ENCODE data around the gene NFIX. TPM values are rescaled to one million over a fixed set of nuclear protein-coding genes. Genes with fewer than 3 reads are reported as not detected.
A peak's percentile ranks its signal among the peaks of the same experiment; 100 is the strongest.

NFIX gene
- total and polyA plus RNA-seq, 2 experiments from 2014 or later: 0.06 to 0.14 TPM

DNA sequence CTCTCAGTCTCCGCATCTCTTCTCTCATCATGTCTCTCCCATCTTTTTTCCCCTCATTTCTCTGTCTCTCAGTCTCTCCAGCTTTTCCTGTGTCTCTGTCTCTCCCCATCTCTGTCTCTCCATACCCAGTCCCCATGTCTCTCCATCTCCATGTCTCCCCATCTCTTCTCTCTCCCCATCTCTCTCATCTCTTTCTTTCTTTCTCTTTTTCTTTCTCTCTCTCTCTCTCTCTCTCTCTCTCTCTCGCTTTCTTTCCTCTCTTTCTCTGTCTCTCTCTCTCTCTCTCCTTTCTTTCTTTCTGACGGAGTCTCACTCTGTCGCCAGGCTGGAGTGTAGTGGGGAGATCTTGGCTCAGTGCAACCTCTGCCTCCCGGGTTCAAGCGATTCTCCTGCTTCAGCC lies 12.6 kb upstream of the NFIX start:
- TF ChIP-seq EZH2phosphoT487 (IDR thresholded peaks at IDR 0.05; ENCODE audit: unreplicated experiment) (no peak), STAT1 (IDR thresholded peaks at IDR 0.05; ENCODE audit: unreplicated experiment) (no peak), ZNF114 (CRISPR knock-in tag; IDR thresholded peaks at IDR 0.05) (no peak), NANOG (IDR thresholded peaks at IDR 0.05; ENCODE audit: borderline replicate concordance) (no peak), ZNF331 (CRISPR knock-in tag; IDR thresholded peaks at IDR 0.05; ENCODE audit: low read depth) (no peak), POLR2AphosphoS5 (IDR thresholded peaks at IDR 0.05; ENCODE audit: low read depth) (no peak), EZH2 (IDR thresholded peaks at IDR 0.05; ENCODE audit: low read depth, unreplicated experiment) (no peak), CREB1 (CRISPR knock-in tag; IDR thresholded peaks at IDR 0.05; ENCODE audit: low read depth) (no peak), ZNF462 (CRISPR knock-in tag; IDR thresholded peaks at IDR 0.05) (no peak), JUNB (IDR thresholded peaks at IDR 0.05; ENCODE audit: unreplicated experiment) (no peak)
- TF ChIP-seq, protein P1, sequence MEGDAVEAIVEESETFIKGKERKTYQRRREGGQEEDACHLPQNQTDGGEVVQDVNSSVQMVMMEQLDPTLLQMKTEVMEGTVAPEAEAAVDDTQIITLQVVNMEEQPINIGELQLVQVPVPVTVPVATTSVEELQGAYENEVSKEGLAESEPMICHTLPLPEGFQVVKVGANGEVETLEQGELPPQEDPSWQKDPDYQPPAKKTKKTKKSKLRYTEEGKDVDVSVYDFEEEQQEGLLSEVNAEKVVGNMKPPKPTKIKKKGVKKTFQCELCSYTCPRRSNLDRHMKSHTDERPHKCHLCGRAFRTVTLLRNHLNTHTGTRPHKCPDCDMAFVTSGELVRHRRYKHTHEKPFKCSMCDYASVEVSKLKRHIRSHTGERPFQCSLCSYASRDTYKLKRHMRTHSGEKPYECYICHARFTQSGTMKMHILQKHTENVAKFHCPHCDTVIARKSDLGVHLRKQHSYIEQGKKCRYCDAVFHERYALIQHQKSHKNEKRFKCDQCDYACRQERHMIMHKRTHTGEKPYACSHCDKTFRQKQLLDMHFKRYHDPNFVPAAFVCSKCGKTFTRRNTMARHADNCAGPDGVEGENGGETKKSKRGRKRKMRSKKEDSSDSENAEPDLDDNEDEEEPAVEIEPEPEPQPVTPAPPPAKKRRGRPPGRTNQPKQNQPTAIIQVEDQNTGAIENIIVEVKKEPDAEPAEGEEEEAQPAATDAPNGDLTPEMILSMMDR (conservative IDR thresholded peaks at IDR 0.05; ENCODE audit: low read depth in 2 of 2): no peak
- TF ChIP-seq, protein P2, sequence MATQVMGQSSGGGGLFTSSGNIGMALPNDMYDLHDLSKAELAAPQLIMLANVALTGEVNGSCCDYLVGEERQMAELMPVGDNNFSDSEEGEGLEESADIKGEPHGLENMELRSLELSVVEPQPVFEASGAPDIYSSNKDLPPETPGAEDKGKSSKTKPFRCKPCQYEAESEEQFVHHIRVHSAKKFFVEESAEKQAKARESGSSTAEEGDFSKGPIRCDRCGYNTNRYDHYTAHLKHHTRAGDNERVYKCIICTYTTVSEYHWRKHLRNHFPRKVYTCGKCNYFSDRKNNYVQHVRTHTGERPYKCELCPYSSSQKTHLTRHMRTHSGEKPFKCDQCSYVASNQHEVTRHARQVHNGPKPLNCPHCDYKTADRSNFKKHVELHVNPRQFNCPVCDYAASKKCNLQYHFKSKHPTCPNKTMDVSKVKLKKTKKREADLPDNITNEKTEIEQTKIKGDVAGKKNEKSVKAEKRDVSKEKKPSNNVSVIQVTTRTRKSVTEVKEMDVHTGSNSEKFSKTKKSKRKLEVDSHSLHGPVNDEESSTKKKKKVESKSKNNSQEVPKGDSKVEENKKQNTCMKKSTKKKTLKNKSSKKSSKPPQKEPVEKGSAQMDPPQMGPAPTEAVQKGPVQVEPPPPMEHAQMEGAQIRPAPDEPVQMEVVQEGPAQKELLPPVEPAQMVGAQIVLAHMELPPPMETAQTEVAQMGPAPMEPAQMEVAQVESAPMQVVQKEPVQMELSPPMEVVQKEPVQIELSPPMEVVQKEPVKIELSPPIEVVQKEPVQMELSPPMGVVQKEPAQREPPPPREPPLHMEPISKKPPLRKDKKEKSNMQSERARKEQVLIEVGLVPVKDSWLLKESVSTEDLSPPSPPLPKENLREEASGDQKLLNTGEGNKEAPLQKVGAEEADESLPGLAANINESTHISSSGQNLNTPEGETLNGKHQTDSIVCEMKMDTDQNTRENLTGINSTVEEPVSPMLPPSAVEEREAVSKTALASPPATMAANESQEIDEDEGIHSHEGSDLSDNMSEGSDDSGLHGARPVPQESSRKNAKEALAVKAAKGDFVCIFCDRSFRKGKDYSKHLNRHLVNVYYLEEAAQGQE (IDR thresholded peaks at IDR 0.05; ENCODE audit: unreplicated experiment): no peak
- TF ChIP-seq, protein P3, sequence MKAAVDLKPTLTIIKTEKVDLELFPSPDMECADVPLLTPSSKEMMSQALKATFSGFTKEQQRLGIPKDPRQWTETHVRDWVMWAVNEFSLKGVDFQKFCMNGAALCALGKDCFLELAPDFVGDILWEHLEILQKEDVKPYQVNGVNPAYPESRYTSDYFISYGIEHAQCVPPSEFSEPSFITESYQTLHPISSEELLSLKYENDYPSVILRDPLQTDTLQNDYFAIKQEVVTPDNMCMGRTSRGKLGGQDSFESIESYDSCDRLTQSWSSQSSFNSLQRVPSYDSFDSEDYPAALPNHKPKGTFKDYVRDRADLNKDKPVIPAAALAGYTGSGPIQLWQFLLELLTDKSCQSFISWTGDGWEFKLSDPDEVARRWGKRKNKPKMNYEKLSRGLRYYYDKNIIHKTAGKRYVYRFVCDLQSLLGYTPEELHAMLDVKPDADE (IDR thresholded peaks at IDR 0.05): no peak
- peak overlapping the region; percentile 91; the same call in 1 of the 2 replicates for H2AFZ ChIP-seq
- H3K27ac ChIP-seq (ENCODE audit: low read depth): no peak overlapping the region
- DNase-seq (ENCODE audit: low spot score): no peak
- no peaks in the 10 kb centered on the region for H3K79me2 ChIP-seq (replicated peaks; ENCODE audit: insufficient read depth)
- H3K4me3 ChIP-seq: peak overlapping the region; percentile 56; the same call in 1 of the 2 replicates
- H4K20me1 ChIP-seq (replicated peaks; ENCODE audit: insufficient read depth): no peaks in the 10 kb centered on the region
- H3K36me3 ChIP-seq (ENCODE audit: insufficient read depth): no peaks in the 10 kb centered on the region
- Mint-ChIP-seq H3K36me3 (ENCODE audit: low read depth) (no peaks in the 10 kb centered on the region), H3K4me1 (peaks cover 9% of the 10 kb centered on the region), H3K9me3 (no peaks in the 10 kb centered on the region), H3K27ac (no peak overlapping the region), H3K27me3 (ENCODE audit: insufficient read depth, low read depth, poor library complexity) (peaks cover 26% of the 10 kb centered on the region), H3K4me3 (no peak overlapping the region)
- H3F3A ChIP-seq (replicated peaks; ENCODE audit: low read depth): peaks cover 13% of the 10 kb centered on the region; the same call in 1 of the 2 replicates
- H3K4me1 ChIP-seq (ENCODE audit: insufficient read depth): no peaks in the 10 kb centered on the region; the same call in 1 of the 2 replicates
- peak overlapping the region; percentile 71; the same call in 1 of the 2 replicates for H3K4me2 ChIP-seq
- no peaks in the 10 kb centered on the region for H3K9me2 ChIP-seq (ENCODE audit: insufficient read depth)
- ATAC-seq: no peak
- peaks cover 39% of the 10 kb centered on the region for H3K27me3 ChIP-seq (ENCODE audit: insufficient read depth)

Data from GM23338 (cell line).